Erythroblast (primary cell): Measurements from ENCODE around the gene MSI2.
A peak's percentile ranks its signal among the peaks of the same experiment; 100 is the strongest.

ENCODE experiments used
- DNase-seq, 2 experiments: peaks; one replicate each; lab custom pipeline; 2025; lab: John Stamatoyannopoulos, UW
- GATA1 ChIP-seq: IDR thresholded peaks from 2 replicates; pipeline ENCODE4 v1.6.1; 2011; ENCODE audit warnings: low read depth, mild to moderate bottlenecking, control low read depth, low read length, moderate library complexity
- POLR2A ChIP-seq: IDR thresholded peaks from 2 replicates; pipeline ENCODE4 v1.6.1; 2011; ENCODE audit warnings: mild to moderate bottlenecking, low read length

MSI2 gene

DNA sequence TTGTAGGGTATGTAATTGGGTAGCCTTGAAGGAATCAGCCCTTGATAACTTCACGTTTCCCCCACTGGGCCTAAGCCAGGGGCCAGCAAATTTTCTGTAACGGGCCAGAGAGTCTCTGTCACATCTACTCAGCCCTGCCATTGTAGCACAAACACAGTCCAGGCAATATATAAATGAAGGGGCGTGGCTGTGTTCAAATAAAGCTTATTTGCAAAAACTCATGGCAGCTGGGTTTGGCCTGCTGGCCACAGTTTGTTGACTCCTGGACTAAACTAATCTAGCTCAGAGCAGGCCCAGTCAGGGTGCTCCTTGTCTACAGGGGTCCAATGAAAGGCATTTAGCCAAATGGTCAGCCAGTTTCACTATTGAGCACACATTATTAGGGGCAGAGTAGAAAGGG is 347.2 kb downstream of the MSI2 start:
- no peak for TF ChIP-seq GATA1
- TF ChIP-seq POLR2A, result no peak
- no peak for DNase-seq

- DNase-seq, result no peak
- TF ChIP-seq POLR2A (no peak), GATA1 (no peak)
Measured at GRCh38 chr17:57603978-57604377, 347.7 kb downstream of the MSI2 start.

DNA sequence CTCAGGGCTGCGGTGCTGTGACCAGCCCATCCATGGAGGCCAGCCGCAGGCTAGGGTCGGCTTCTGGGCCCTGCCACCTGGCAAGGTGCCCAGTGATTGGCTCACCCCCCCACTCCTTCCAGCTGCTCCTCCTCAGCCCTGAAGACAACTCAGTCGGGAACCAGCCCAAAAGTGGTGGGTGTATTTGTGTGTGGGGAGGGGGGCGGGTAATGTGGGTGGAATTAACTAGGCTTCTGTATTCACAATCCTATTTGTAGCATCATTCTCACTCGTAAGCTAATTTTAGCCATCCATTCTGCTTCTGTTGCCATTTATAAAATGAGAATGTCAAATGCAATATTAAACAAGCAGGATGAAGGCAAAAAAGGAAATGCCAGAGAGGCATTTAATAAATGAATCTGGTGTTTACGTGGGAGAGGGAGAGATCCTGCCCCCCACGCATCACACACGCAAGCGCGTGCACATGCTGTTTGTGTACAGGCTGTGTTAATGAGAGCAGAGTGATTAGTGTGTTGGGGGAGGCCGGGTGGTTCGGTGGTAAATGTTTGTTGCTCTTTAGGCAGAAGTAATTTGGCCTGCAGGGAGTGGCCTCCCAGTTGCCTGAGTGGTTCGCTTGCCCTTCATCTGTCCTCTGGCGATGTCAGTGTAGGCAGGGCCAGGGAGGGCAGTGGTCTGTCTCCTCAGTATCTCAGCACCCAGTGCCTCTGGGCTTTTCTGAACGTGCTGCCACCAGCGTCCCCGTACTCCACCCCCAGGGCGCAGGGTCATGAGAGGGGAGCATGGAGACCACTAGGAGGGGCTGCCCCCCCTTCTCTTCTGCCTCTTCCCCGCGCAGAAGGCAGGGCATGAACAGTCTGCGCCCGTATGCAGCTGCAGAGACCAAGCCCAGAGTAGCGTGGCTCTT is 348.7 kb downstream of the MSI2 start:
- DNase-seq, result no peak
- TF ChIP-seq POLR2A (no peak), GATA1 (no peak)

GRCh38 chr17:57605675-57606105 is 349.4 kb downstream of the MSI2 start:
- TF ChIP-seq POLR2A (no peak), GATA1 (no peak)
- no peak for DNase-seq

DNA sequence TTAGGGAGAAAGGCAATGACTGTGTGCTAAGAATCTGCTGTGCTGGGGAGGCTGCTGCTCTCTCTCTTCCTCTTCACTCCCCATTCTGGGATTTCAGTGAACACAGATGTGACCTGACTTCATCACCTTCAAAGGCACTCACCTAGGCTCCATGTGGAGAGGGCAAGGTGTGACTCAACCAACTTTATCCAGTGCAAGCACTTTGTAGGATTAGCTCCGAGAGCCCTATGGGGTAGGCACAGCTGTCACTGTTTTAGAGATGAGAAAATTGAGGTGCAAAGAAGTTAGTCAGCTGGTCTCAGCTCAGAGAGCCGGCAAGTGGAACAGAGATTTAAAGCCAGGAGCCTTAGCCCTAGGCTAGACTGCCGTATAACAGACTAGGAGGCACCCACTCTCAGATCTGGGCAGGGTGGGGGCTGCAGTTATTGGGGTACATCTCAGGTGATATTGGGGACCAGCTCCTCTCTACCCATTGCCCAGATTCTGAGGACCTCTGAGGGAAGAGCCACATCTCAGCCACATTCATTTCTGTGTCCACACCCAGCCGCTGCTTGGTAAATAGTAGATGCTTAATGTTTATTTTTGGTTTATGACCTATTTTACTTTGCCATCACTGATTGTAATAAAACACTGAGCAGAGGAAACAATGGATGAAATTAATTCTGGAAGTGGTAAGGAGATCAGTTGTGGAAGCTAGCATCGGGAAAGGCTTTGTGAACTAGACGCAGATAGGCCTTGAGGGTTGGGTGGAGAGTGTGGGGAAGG is 350.0 kb downstream of the MSI2 start:
- no peak for DNase-seq
- TF ChIP-seq GATA1 (no peak), POLR2A (no peak)

- no peak for DNase-seq
- TF ChIP-seq POLR2A (no peak), GATA1 (no peak)
Measured at GRCh38 chr17:57607553-57608120, 351.3 kb downstream of the MSI2 start.

DNA sequence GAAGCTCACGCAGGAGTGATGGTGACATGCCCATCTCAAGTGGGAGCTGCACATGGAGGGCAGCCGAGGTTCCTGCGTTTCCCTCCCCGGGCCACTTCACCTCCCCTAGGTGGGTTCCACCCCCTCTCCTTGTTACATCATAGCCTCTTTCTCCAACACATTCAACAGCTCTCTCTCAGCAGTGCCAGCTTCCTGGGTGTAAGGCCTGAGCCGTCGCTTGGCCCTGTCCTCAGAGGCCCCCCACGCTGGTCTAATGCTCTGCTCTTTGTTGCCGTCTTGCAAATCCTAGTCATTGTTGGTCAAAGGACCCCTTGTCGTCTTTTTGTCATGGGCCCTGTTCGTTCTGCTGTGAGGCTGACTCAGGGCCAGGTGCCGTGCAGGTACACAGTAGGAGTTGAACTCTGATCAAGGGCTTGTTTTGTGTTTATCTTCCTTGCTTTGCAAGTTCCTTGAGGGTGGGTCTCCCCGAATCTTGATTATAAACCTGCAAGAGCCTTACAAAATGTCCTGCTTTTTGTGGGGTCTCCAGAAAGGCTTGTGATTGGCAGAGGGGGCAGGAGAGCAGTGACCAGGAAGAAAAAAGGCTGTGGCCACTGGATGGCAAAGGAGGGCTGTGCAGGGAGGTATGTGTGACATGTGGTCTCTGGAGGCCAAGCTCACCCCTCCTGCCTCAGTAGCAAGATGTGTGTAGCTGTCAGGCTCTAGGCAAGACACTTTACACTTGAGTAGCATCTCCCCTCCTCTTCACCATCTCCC is 352.2 kb downstream of the MSI2 start:
- no peak for TF ChIP-seq POLR2A
- TF ChIP-seq GATA1, result no peak
- no peak for DNase-seq

GRCh38 chr17:57609125-57609877 is 353.0 kb downstream of the MSI2 start:
- no peak for TF ChIP-seq GATA1
- no peak for TF ChIP-seq POLR2A
- no peak for DNase-seq

GRCh38 chr17:57609878-57610270 is 353.6 kb downstream of the MSI2 start:
- TF ChIP-seq GATA1, result no peak
- TF ChIP-seq POLR2A, result no peak
- no peak for DNase-seq

DNA sequence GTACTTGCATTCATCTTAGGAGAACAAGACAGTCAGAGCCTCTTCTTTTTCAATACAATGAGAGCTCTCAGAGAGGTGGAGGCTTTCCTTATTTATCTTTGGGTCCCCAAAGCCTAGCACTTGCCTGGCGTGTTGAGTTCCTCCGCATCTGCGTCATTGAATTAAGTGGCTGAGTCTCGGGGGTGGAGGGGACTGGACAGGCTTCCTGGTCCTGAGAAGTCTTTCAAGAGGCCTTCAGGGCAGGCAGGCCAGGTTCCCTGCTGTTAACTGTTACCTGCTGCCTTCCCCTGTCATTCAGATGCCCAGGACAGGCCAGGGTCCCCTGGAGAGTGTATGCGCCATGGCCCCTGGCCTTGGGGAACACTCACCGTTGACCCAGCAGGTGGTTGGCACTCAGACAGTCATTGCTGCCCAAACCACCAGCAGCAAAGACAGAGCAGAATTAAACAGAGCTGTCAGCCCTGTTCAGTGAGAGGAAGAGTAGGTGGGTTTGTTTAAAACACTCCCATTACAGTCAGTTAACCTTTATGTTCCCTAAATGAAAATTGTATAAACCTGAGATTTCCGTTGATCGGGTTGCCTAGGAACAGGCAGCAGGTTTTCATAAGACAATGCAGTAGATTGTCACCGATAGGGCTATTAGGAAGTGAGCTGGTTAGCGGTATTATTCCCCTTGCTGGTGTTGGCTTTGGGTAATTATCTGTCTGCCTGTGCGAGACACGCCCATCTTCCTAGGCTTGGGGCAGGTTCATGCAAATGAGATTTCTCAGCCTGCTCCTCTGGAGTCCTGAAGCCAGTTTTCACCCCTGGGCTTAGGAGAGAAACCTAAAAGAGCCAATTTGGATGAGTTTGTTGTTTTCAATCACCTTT is 356.1 kb downstream of the MSI2 start:
- TF ChIP-seq GATA1 (no peak), POLR2A (no peak)
- peak; percentile 18 to 20 for DNase-seq

DNA sequence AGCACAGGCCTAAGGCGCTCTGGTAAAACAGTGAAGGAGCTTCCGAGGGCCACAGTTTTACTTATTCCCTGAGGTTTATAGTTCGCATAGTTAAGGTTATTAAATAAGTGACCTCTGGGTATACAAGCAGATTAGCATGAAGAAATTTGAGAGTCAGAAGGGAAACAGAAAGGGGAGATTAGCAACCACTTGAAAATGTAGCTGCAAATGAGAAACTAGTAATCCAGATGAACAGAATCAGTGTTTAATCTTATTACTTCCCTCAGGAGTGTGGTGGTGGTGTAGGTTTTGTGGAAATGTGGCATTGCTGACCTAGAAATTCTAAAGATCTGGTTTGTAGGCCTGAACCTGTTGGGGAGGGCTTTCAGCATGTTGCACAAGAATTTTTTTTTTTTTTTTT is 358.4 kb downstream of the MSI2 start:
- no peak for DNase-seq
- TF ChIP-seq POLR2A (no peak), GATA1 (no peak)
